NCI-H2196 treated with DMSO at 0.1 percent for 48 hours (cell line): ENCODE measurements around the gene PRKAG1.

ENCODE experiments used
- DNase-seq: peaks from one replicate; lab custom pipeline; 2025; ENCODE audit not compliant: unreplicated experiment; lab: John Stamatoyannopoulos, UW

The PRKAG1 gene

DNA sequence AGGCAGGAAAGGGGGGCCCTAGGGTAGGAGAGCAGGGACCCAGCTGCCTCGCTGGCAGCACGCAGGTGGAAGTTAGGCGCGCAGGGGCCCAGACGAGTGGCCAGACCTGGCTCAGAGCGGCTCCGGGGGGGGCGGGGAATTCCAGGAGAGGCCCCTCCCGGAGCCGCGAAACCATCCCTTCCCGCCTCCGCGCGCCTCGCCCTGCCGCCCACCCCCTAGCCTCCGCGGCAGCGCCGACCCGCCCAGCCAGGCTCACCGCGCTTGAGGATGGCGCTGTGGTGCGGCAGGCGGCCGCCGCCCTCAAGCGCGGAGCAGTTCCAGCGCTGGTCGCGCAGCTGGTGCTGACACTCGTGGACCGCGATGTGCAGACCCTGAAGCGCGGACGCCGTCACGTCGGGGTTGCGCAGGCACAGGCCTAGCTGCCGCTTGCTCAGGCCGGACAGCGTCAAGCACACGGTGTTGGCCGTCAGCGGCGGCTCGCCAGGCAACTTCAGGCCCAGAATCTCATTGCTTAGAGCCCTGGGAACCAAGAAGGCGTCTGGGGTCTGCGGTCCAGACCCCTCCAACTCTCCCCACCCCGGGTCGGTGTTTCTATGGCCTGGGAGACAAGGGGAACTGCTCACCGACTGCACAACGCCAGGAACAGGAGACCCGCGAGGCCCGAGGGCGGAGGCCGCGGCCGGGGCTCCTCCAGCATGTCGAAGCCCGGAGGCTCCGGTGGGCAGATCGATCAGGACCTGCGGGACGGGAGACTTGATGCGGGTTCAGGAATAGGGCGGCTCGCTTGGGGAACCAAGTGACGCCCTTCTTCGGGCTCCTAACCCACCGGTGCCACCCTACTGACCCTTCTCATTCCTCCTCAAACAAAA is 48.5 kb downstream of the PRKAG1 start:
- no peak for DNase-seq

- DNase-seq = no peak
These were observed 49.3 kb downstream of the PRKAG1 start for GRCh38 chr12:48969160-48969771.

- no peak for DNase-seq
These were observed 50.1 kb downstream of the PRKAG1 start for GRCh38 chr12:48968467-48968866.

GRCh38 chr12:48967991-48968390 is 50.6 kb downstream of the PRKAG1 start:
- no peak for DNase-seq

- no peak for DNase-seq
These were observed 52.2 kb downstream of the PRKAG1 start for GRCh38 chr12:48966177-48966895.

GRCh38 chr12:48965298-48965838 is 53.2 kb downstream of the PRKAG1 start:
- peak; percentile 10 for DNase-seq

DNA sequence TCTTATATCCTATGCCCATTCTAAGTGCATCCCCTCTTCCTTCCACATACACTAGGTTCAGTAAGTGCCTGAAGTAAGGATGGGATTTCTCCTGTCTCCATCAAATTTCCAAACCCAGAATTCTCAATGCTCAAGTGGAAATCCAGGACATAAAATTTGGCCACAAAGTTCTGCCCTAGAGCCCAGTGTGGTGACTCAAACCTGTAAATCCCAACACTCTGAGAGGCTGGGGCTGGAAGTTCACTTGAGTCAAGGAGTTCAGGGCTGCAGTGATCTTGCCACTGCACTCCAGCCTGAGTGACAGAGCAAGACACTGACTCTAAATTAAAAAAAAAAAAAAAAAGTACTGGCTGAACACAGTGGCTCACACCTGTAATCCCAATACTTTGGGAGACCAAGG is 56.8 kb downstream of the PRKAG1 start:
- DNase-seq = no peak

DNA sequence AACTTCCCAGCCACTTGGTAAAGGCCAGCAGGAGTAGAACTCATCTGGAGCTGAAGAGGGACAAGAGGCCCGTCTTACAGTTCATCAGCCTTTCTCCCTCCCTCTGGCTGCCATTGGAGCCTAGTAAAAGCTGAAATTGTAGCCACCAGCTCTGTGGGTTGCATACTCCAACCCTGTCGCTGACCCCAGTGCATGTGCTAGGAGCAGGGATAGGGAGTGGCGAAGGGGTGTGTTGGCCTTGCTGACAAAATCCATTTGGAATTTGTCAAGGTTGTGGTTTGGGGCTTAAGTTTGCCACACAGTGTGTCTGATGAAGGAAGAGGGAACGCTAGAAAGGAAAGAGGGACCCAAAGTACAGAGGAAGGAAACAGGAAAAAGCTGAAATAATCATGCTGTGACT is 57.2 kb downstream of the PRKAG1 start:
- DNase-seq = no peak

DNA sequence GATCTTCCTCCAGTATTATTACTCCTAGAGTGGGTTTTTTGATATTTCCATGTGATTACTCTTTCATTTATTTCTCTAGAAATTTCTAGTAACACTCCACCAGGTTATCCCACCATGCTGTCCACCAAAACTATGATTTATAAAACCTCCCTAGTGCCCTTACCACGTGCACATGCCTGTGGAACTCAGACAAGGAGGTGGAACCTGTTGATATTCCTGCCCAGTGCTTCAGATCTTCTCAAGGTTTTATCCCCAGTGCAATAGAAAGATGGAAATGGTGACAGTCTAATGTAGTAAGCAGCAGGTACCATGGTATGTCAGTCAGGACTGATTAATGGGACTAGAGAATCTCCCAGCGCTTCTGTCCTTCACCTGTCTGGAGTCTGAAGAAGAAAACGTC is 57.7 kb downstream of the PRKAG1 start:
- no peak for DNase-seq

DNA sequence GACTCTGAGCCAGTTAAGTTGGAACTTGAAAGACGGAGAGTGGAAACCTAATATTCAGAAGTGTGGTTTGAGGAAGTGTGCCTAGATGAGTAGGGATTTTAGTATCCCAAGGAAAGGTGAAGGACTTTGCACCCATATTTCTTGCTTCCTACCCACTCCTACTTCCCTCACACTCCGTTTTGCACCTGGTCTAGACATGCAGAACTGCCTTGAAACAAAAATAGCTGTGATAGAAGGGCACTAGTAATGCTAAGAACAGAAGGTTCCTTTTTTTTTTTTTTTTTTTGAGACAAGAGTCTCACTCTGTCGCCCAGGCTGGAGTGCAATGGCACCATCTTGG is 60.6 kb downstream of the PRKAG1 start:
- no peak for DNase-seq

- DNase-seq = peak; percentile 94
These were observed 61.2 kb downstream of the PRKAG1 start, which contains the start of gene ARF3 for GRCh38 chr12:48957141-48958048. Gene ARF3, minus strand, starts transcription at chr12:48957487. Its CDS starts 16,392 bp downstream, at chr12:48941095.

DNA sequence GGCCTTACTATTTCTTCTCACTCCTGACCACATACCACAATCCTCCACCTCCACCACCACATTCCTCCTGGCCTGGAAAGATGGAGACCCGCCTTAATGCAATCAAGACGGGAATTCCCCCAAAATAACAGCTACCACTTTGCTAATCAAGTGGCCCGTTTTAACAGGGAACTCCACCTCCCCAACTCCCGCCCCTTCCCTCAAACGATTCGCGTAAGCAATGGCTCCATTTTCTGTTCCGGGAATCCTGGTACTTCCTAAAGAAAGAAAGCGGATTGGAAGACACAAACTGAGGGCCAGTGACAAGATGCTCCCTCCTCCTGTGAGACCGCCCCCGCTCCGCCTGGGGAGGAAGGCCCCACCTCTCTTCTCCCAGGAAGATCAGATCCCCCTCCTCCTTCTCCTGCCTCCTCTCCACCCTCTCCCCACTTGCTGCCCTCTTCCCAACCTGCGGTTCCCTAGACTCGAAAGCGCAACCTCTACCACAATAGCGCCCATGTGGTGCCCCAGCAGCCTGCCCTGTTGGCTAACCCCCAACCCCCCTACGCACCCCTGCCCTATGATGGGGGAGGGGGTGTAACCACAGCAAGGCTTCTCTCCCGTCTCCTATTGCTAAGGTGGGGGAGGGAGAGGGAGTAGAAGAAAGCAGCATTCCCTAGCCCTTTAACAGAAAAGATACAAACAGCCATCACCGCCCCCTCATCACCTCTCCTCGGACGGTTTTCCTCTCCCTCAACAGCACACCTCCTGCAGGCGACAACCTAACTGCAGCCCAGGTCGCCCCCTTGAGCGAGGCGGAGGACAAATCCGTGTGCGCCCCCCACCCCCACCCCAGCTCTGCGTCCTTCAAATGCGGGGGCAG is 62.1 kb downstream of the PRKAG1 start:
- DNase-seq = peak; percentile 89

GRCh38 chr12:48954841-48955501 is 63.6 kb downstream of the PRKAG1 start:
- DNase-seq = no peak

GRCh38 chr12:48954061-48954460 is 64.5 kb downstream of the PRKAG1 start:
- DNase-seq = no peak

DNA sequence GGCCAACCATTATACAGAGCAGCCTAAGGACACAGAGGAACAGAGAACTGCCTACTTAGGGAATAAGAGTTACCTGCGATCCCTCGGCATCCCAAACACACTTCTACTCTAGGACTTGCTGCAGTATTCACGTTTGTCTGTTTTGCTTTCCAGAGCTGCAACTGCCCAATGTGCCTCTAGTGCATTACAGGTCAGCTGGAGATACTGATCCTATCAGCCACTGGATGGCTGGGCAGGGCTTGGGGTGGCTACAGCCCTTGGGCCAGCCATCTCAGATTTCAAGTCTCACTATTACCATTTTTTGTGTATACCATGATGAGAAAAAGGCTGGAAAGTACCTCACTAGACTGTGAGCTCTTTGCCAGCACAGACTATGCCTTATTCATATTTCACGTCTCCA is 65.9 kb downstream of the PRKAG1 start:
- no peak for DNase-seq
